HUES48 (cell line): ENCODE data around the gene SLC34A2.
"Not testable (repeated sequence)": the region's sequence is repeated elsewhere in the genome, so short reads cannot be mapped to it uniquely, and the experiment has no call there.

Source experiments
- H3K27ac ChIP-seq: one replicate; pipeline ENCODE4 v1.7.0; 2013; ENCODE audit warnings: low read depth, low read length, inconsistent platforms
- H3K27me3 ChIP-seq: 2 replicates; pipeline ENCODE4 v1.6.1; 2013; ENCODE audit warnings: mild to moderate bottlenecking, low read length; ENCODE audit not compliant: control insufficient read depth, insufficient read depth
- H3K36me3 ChIP-seq: 2 replicates; pipeline ENCODE4 v1.6.1; 2013; ENCODE audit warnings: low read length; ENCODE audit not compliant: control insufficient read depth, insufficient read depth
- H3K4me1 ChIP-seq: 2 replicates; pipeline ENCODE4 v1.6.1; 2013; ENCODE audit warnings: mild to moderate bottlenecking, low read length; ENCODE audit not compliant: control insufficient read depth, insufficient read depth
- H3K4me3 ChIP-seq: 2 replicates; pipeline ENCODE4 v1.5.1; 2013; ENCODE audit warnings: mild to moderate bottlenecking, low read depth, low read length
- H3K9ac ChIP-seq: 2 replicates; pipeline ENCODE4 v1.6.1; 2013; ENCODE audit warnings: mild to moderate bottlenecking, low read depth, low read length, moderate library complexity
- H3K9me3 ChIP-seq: 2 replicates; pipeline ENCODE4 v1.6.1; 2013; ENCODE audit warnings: low read length; ENCODE audit not compliant: control insufficient read depth, insufficient read depth

SLC34A2 gene

GRCh38 chr4:25637581-25638220 lies 17.9 kb upstream of the SLC34A2 start:
- Histone ChIP-seq H3K4me1 (no peaks in the 10 kb centered on the region), H3K27ac (no peak overlapping the region)

DNA sequence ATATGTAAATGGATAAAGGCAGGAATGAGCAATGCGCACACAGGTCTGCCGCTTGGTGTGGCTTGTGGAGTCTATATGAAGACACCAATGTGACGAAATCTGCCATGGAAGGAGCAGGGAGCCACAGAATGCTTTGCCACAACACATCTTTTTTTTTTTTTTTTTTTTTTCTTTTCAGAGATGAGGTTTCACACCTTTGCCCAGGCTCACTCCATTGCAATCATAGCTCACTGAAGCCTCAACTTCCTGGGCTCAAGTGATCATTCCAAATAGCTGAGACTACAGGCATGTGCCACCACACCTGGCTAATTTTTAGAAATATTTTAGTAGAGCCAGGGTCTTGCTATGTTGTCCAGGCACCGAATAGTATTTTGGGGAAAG lies 17.4 kb upstream of the SLC34A2 start:
- no peak overlapping the region for H3K27ac ChIP-seq
- no peaks in the 10 kb centered on the region for H3K27me3 ChIP-seq
- H3K4me1 ChIP-seq = no peaks in the 10 kb centered on the region
- no peaks in the 10 kb centered on the region for H3K9me3 ChIP-seq
- H3K4me3 ChIP-seq = no peak overlapping the region
- H3K9ac ChIP-seq = no peak overlapping the region
- H3K36me3 ChIP-seq = no peaks in the 10 kb centered on the region

More at GRCh38 chr4:25637581-25638220, 17.9 kb upstream of the SLC34A2 start:
- no peaks in the 10 kb centered on the region for H3K27me3 ChIP-seq
- H3K9me3 ChIP-seq = no peaks in the 10 kb centered on the region
- no peak overlapping the region for H3K4me3 ChIP-seq
- no peaks in the 10 kb centered on the region for H3K36me3 ChIP-seq
- no peak overlapping the region for H3K9ac ChIP-seq

DNA sequence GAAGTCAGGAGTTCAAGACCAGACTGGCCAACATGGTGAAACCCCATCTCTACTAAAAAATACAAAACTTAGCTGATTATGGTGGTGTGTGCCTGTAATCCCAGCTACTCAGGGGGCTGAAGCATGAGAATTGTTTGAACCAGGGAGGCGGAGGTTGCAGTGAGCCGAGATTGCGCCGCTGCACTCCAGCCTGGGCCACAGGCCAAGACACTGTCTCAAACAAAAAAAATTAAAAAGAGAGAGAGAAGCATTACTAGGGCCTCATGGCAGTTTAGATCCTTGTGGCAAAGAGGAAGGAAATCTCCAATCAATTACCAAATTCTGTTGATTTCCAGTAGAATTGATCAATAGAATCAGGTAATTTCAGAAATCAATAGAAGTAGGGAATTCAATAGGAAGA lies 16.8 kb upstream of the SLC34A2 start:
- Histone ChIP-seq H3K9me3 (no peaks in the 10 kb centered on the region), H3K4me3 (no peak overlapping the region), H3K4me1 (no peaks in the 10 kb centered on the region), H3K27ac (no peak overlapping the region), H3K9ac (no peak overlapping the region), H3K27me3 (no peaks in the 10 kb centered on the region), H3K36me3 (no peaks in the 10 kb centered on the region)

- Histone ChIP-seq H3K27me3 (peaks cover 20% of the 10 kb centered on the region), H3K4me1 (peaks cover 17% of the 10 kb centered on the region), H3K27ac (no peak overlapping the region), H3K4me3 (no peak overlapping the region), H3K36me3 (no peaks in the 10 kb centered on the region), H3K9me3 (no peaks in the 10 kb centered on the region), H3K9ac (no peak overlapping the region)
These were observed 5.3 kb upstream of the SLC34A2 start for GRCh38 chr4:25650311-25650710.

DNA sequence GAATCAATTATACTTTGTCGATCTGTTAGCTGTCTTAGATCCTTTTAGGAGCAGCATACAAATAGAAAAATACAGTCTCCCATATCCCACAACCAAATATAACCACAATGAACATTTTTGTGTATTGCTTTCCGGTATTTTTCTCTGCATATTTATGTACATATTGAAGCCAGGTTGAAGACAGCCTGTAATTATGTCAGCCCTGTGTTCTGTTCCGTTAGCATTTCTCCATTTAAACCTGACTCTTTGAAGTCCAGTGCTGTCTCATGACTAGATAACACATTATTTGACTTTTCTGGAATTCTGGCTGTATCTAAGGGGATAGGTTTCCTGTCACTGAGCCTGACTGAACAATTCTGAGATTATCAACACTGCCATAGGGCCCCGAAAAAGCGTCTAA lies 4.0 kb upstream of the SLC34A2 start:
- H3K9me3 ChIP-seq = no peaks in the 10 kb centered on the region
- H3K9ac ChIP-seq = no peak overlapping the region
- H3K36me3 ChIP-seq = no peaks in the 10 kb centered on the region
- peak overlapping the region; percentile 61 for H3K27ac ChIP-seq
- peaks cover 26% of the 10 kb centered on the region for H3K4me1 ChIP-seq
- H3K4me3 ChIP-seq = no peak overlapping the region
- peaks cover 34% of the 10 kb centered on the region for H3K27me3 ChIP-seq

DNA sequence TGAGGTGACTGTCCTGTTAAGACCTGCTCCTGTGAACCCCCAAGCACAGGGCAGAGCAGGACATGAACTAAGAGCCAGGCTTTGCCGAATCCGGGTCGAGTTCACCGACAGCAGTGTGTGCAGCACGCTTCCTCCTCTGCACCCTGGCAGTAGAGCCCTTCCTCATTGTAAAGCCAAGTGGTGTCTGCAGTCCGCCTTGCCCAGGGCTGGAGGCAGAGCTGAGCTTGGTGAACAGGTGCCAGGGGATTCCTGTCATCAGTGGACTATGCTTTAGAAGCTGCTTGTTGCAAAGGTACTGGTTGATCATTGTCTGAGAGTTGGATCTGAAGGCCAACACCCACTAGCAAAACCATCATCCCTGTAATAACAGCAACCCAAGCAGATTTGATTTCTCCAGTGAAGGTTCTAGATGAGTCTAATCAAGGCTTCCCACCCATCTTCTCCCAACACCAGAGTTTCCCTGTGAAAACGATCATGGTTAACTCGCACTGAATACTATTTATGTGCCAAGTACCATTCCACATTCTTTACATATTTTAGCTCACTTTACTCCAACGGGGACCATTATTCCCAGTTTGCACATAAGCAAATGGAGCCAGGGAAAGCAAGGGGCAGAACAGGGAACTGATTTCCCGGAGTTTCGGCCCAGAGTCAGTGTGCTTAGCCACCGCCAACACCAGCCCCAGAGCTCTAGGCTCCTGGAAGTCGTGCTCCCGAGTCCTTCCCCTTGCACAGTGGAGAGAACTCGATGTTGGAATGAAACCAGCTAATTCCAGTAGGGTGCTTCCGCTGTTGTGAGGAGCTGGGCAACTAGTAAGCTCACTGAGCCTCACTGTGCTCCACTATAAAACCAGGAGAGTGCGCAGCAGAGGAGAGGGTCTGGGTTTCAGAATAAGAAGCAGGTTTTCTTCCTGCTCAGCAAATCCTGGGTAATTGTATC lies 1.4 kb upstream of the SLC34A2 start:
- H3K27ac ChIP-seq = no peak overlapping the region
- H3K4me3 ChIP-seq = peak overlapping the region; percentile 60
- H3K9ac ChIP-seq = no peak overlapping the region
- peaks cover 31% of the 10 kb centered on the region for H3K4me1 ChIP-seq
- no peaks in the 10 kb centered on the region for H3K9me3 ChIP-seq
- H3K27me3 ChIP-seq = peaks cover 45% of the 10 kb centered on the region
- H3K36me3 ChIP-seq = no peaks in the 10 kb centered on the region

DNA sequence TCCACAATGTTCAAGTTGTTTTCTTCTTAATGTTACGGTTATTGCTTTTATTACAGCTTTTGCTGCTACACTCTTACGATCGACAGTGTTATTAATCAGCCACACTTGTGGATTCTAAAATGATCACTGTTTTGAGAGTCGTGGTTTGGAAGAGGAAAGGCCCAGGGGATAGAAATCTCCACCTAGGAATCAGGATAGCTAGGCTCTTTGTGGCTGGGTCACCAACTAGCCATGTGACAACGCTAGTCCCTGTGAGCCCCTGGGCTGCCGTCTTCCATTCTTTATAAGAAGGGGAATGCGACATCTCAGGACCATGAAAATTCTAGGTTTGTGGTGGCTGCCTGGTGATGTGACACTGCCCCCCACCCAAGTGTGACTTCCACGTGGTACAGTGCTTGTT lies 380 bp downstream of the SLC34A2 start:
- H3K4me3 ChIP-seq = peak overlapping the region; percentile 60
- H3K27me3 ChIP-seq = peaks cover 45% of the 10 kb centered on the region
- no peak overlapping the region for H3K27ac ChIP-seq
- H3K4me1 ChIP-seq = peaks cover 31% of the 10 kb centered on the region
- peak overlapping the region; percentile 54 for H3K9ac ChIP-seq
- no peaks in the 10 kb centered on the region for H3K36me3 ChIP-seq
- H3K9me3 ChIP-seq = no peaks in the 10 kb centered on the region

DNA sequence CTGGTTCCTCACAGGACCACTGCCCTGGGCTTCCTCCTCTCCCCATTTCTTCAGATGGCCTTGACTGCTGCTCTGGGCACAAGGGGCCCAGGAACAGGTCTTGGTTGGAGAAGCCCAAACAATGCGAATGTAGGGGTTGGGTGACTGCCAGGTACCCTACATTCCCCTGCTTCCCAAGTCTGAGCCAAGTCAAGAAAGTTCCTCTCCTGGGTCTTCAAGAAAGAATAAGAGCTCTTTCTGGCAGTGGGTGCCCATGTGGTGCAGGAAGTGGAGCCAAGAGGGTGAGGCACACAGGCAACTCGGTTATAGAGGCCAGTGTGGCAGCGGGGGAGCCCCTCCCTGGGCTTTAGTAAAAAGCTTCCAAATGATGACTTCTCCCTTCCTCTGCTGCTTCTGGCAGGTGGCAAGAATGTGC lies 2.7 kb downstream of the SLC34A2 start:
- Histone ChIP-seq H3K4me3 (no peak overlapping the region), H3K4me1 (peaks cover 25% of the 10 kb centered on the region), H3K36me3 (no peaks in the 10 kb centered on the region), H3K27ac (no peak overlapping the region), H3K27me3 (peaks cover 44% of the 10 kb centered on the region), H3K9ac (no peak overlapping the region), H3K9me3 (no peaks in the 10 kb centered on the region)

DNA sequence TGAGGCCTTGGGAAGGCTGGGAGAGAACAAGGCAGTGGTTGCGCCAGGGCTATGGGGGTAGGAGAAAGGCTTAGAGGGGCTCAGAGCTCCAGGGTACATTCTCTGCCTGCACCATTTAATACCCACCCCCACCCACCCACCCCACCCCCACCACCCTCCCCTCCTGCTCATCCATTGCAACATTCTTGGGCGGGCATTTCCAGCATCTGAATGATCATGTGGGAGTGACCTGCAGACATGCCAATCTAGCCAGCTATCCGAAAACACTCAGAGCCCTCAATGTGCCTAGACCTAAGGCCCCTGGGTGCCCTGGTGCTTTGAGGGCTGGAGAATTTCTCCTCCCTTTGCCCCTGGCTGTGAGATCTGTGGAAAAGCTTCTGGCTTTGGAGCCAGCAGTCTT lies 3.1 kb downstream of the SLC34A2 start:
- no peak overlapping the region for H3K27ac ChIP-seq
- H3K4me1 ChIP-seq = peaks cover 25% of the 10 kb centered on the region
- peaks cover 40% of the 10 kb centered on the region for H3K27me3 ChIP-seq
- no peaks in the 10 kb centered on the region for H3K36me3 ChIP-seq
- H3K9me3 ChIP-seq = no peaks in the 10 kb centered on the region
- H3K9ac ChIP-seq = no peak overlapping the region
- H3K4me3 ChIP-seq = no peak overlapping the region

DNA sequence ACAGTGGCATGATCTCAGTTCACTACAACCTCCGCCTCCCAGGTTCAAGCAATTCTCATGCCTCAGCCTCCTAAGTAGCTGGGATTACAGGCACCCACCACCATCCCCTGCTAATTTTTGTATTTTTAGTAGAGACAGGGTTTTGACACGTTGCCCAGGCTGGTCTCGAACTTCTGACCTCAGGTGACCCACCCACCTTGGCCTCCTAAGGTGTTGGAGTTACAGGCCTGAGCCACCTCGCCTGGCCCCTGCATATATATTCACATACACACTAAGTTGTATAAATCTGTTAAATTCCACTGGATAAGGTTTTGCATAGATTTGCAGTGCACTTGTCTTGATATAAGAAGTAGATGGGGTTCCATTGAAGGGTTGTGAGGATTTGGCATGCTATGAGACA lies 5.8 kb downstream of the SLC34A2 start:
- not testable (repeated sequence) for H3K36me3 ChIP-seq, H3K4me3 ChIP-seq, H3K9me3 ChIP-seq, H3K27ac ChIP-seq, H3K9ac ChIP-seq
- peaks cover 13% of the 10 kb centered on the region for H3K27me3 ChIP-seq
- H3K4me1 ChIP-seq = peaks cover 15% of the 10 kb centered on the region

DNA sequence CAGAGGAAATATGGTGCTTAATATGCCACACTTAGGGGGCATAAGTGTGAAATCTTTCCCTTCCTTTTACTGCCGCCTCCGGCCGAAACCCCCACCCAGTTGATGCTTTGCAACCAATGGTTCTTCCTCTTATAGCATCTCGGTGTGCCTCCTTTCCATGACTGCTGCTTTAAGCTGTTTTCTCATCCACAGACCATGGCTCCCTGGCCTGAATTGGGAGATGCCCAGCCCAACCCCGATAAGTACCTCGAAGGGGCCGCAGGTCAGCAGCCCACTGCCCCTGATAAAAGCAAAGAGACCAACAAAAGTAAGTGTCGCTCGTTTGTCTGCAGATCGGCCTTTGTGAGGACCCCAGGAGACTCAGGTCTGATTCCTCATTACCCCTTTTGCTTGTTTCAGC lies 6.7 kb downstream of the SLC34A2 start:
- H3K27ac ChIP-seq = no peak overlapping the region

More for the DNA sequence above, 6.7 kb downstream of the SLC34A2 start:
- H3K36me3 ChIP-seq = no peaks in the 10 kb centered on the region
- H3K9me3 ChIP-seq = no peaks in the 10 kb centered on the region
- H3K9ac ChIP-seq = no peak overlapping the region
- H3K27me3 ChIP-seq = peaks cover 4% of the 10 kb centered on the region
- H3K4me3 ChIP-seq = no peak overlapping the region
- H3K4me1 ChIP-seq = peaks cover 7% of the 10 kb centered on the region; the same call in 1 of the 2 replicates
